Epithelial cell of proximal tubule (primary cell): ENCODE data around the gene NEK4. TPM values are rescaled to one million over a fixed set of nuclear protein-coding genes. Genes with fewer than 3 reads are reported as not detected.

Source experiments
- DNase-seq: peaks from one replicate; pipeline ENCODE4 v3.0.0-alpha.2; 2011; ENCODE audit warnings: low read depth
- H3K4me3 ChIP-seq: 2 replicates; pipeline ENCODE4 v1.5.1; 2011; ENCODE audit warnings: low read depth, mild to moderate bottlenecking, low read length
- CTCF ChIP-seq: conservative IDR thresholded peaks from 2 replicates; pipeline ENCODE4 v1.5.1; 2012; ENCODE audit warnings: low read depth, mild to moderate bottlenecking, low read length
- total RNA-seq: library from RNA; depleted of rRNA; stranded (reverse); fragments of >200 nt; gene quantifications from 2 replicates; pipeline ENCODE4 v1.2.3, GENCODE V29; 2015

NEK4 gene
- total RNA-seq, 1 donor from 2014 or later, result 13.3 TPM

- TF ChIP-seq CTCF, result no peak
- no peak for DNase-seq
- H3K4me3 ChIP-seq, result no peak overlapping the region
Measured at GRCh38 chr3:52697632-52697965, 73.1 kb downstream of the NEK4 start.

GRCh38 chr3:52696830-52697631, 73.7 kb downstream of the NEK4 start:
- H3K4me3 ChIP-seq, result no peak overlapping the region
- DNase-seq, result no peak
- no peak for TF ChIP-seq CTCF

DNA sequence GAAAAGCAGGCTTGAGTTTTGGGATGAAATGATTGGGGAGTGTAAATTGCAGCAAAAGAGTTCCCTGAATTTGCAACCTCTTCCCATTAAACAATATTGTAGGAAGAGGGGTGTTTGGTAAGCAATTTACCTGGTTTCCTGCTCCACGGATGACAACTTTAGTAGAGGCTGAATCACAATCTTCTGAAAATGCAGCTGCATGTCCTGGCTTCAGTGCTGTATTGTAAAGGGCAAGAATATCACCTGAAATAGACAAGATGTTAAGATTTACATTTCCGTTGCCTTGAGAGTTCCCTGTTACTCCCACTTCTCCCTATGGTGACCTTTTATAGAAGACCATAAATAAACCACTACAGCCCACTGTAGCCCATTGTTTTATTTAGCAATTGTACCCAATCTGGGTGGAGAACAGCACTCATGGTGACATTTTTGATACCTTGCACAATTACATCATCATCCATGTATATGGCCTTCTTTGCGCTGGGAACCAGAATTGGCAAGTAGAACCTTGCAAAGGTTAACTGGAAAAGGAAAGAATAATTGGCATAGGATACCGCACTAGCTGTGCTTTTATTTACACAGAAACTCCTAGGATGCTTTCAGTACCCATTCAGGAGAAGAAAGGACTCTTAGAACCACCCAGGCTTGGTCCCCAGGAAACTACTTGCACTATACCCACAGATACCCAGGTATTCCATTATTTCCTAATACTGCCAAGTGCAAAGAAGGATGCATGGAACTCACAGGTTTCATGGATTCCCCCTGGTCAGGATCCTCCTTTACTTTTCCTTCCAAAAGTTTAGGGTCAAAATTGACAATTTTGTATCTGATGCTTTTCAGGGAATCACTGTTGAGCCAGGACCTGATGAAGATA, 74.7 kb downstream of the NEK4 start:
- no peak for TF ChIP-seq CTCF

DNA sequence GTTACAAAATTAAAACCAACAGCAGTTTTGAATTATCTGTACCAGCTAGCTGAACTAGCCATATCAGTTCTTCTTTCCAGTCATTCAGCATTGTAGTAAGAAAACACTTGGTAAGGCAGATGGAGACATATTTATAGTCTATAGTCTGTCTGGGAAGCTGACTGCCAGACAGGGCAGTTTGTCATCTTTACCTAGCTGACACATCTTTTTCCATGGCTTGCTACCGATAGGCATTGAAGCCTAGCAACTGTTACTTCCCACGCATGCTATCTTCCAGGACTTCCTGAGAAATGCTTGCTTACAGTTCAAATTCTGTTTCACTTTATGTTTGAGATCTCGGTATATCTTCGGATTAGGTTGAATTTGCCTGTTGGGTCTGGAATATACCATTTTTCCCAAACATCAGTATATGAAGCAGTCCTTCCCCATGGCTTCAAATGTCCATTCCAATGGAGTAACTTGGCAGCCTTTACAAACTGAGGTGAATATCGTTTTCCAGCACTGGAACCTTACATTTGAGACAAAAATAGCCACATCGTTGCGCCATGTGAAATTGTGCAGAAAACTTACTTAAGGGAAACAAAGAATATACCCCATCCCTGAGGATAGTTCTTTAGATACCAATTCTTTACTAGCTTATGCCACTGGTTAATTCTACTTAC, 76.1 kb downstream of the NEK4 start:
- DNase-seq, result no peak
- TF ChIP-seq CTCF, result no peak
- H3K4me3 ChIP-seq, result no peak overlapping the region

More for the DNA sequence above, 74.7 kb downstream of the NEK4 start:
- H3K4me3 ChIP-seq, result no peak overlapping the region
- no peak for DNase-seq

- no peak for TF ChIP-seq CTCF
- H3K4me3 ChIP-seq, result no peak overlapping the region
- no peak for DNase-seq
Measured at GRCh38 chr3:52693071-52693470, 77.7 kb downstream of the NEK4 start.

- no peak for TF ChIP-seq CTCF
- DNase-seq, result no peak
Measured at GRCh38 chr3:52690560-52690959, 80.2 kb downstream of the NEK4 start.

More at GRCh38 chr3:52690560-52690959, 80.2 kb downstream of the NEK4 start:
- H3K4me3 ChIP-seq, result no peak overlapping the region
